CD4-positive, alpha-beta T cell treated with Interleukin-17A for 4 hours (primary cell): ENCODE measurements around the gene BPIFB4.
"Not testable (repeated sequence)": the region's sequence is repeated elsewhere in the genome, so short reads cannot be mapped to it uniquely, and the experiment has no call there.

ENCODE experiments used
- DNase-seq: peaks from one replicate; pipeline ENCODE4 v3.0.0-alpha.2; 2020; ENCODE audit warnings: mixed read lengths

Gene BPIFB4

GRCh38 chr20:33079259-33079658 lies at the start of gene BPIFB4:
BPIFB4 (plus strand) TSS chr20:33079643; CDS start chr20:33081527, 1,884 bp downstream.
- DNase-seq = no peak

GRCh38 chr20:33030076-33030475 lies 49.4 kb upstream of the BPIFB4 start:
- no peak for DNase-seq

GRCh38 chr20:33030569-33030968 lies 48.9 kb upstream of the BPIFB4 start:
- no peak for DNase-seq

GRCh38 chr20:33031531-33031930 lies 47.9 kb upstream of the BPIFB4 start, which contains the start of gene BPIFB6:
BPIFB6 (plus strand) TSS chr20:33031648; CDS start chr20:33031648, 0 bp downstream.
- no peak for DNase-seq

- DNase-seq = no peak
Observed at GRCh38 chr20:33032555-33032954, 46.9 kb upstream of the BPIFB4 start.

GRCh38 chr20:33033381-33033780 lies 46.1 kb upstream of the BPIFB4 start:
- DNase-seq = no peak

- DNase-seq = no peak
Observed at GRCh38 chr20:33034115-33034514, 45.3 kb upstream of the BPIFB4 start.

GRCh38 chr20:33034901-33035492 lies 44.4 kb upstream of the BPIFB4 start:
- DNase-seq = no peak

- DNase-seq = no peak
Observed at GRCh38 chr20:33037456-33037855, 42.0 kb upstream of the BPIFB4 start.

GRCh38 chr20:33038243-33038642 lies 41.2 kb upstream of the BPIFB4 start:
- DNase-seq = no peak

- DNase-seq = no peak
Observed at GRCh38 chr20:33042430-33042829, 37.0 kb upstream of the BPIFB4 start.

- DNase-seq = no peak
Observed at GRCh38 chr20:33042983-33043730, 36.3 kb upstream of the BPIFB4 start.

GRCh38 chr20:33043731-33044181 lies 35.7 kb upstream of the BPIFB4 start:
- DNase-seq = no peak

GRCh38 chr20:33045129-33045721 lies 34.2 kb upstream of the BPIFB4 start:
- not testable (repeated sequence) for DNase-seq

- DNase-seq = no peak
Observed at GRCh38 chr20:33046412-33046811, 33.0 kb upstream of the BPIFB4 start.

GRCh38 chr20:33051333-33051732 lies 28.1 kb upstream of the BPIFB4 start:
- DNase-seq = no peak

- DNase-seq = no peak
Observed at GRCh38 chr20:33053291-33054106, 25.9 kb upstream of the BPIFB4 start, which contains the start of gene BPIFB3. BPIFB3 (plus strand) TSS chr20:33053903; CDS start chr20:33055436, 1,533 bp downstream.

GRCh38 chr20:33054381-33054780 lies 25.1 kb upstream of the BPIFB4 start:
- DNase-seq = no peak

GRCh38 chr20:33054791-33055190 lies 24.7 kb upstream of the BPIFB4 start:
- DNase-seq = no peak

GRCh38 chr20:33059136-33059535 lies 20.3 kb upstream of the BPIFB4 start:
- no peak for DNase-seq

- no peak for DNase-seq
Observed at GRCh38 chr20:33059741-33060390, 19.6 kb upstream of the BPIFB4 start.

GRCh38 chr20:33061658-33062028 lies 17.8 kb upstream of the BPIFB4 start:
- DNase-seq = no peak
